Uterus (tissue), 4 donors: ENCODE measurements around the gene E4F1. TPM values are rescaled to one million over a fixed set of nuclear protein-coding genes. Genes with fewer than 3 reads are reported as not detected.

Experiments
- DNase-seq, 2 donors: peaks; one replicate each; pipeline ENCODE4 v3.0.0-alpha.2; 2019 to 2020
- H3K27ac ChIP-seq, 2 donors: fragments of 200-600 bp; sonication (generic); 1 replicate in 1 of 2; 2 replicates in 1 of 2; pipeline ENCODE4 v1.5.1; 2016 to 2018
- H3K27me3 ChIP-seq, 2 donors: fragments of 200-600 bp; sonication (generic); one replicate each; pipeline ENCODE4 v1.5.1; 2018 to 2019; ENCODE audit warnings: control low read depth in 1 of 2
- H3K36me3 ChIP-seq, 2 donors: fragments of 200-600 bp; sonication (generic); one replicate each; pipeline ENCODE4 v1.5.1; 2019; ENCODE audit warnings: control low read depth in 1 of 2
- H3K4me1 ChIP-seq, 2 donors: fragments of 200-600 bp; sonication (generic); one replicate each; pipeline ENCODE4 v1.5.1; 2018 to 2019; ENCODE audit warnings: control low read depth in 1 of 2
- H3K4me3 ChIP-seq, 2 donors: fragments of 200-600 bp; sonication (generic); 1 replicate in 1 of 2; 2 replicates in 1 of 2; pipeline ENCODE4 v1.5.1; 2018 to 2019; ENCODE audit warnings: mild to moderate bottlenecking in 1 of 2
- H3K9me3 ChIP-seq, 2 donors: fragments of 200-600 bp; sonication (generic); one replicate each; pipeline ENCODE4 v1.5.1; 2019; ENCODE audit warnings: control low read depth in 1 of 2
- CTCF ChIP-seq, 4 experiments: fragments of 200-600 bp in 2 of 4; fragments of 450-650 bp in 2 of 4; sonication (generic) in 2 of 4; IDR thresholded peaks; one replicate each; pipeline ENCODE4 v1.5.1; 2016 to 2019; ENCODE audit warnings: antibody characterized with exemption in 4 of 4, mild to moderate bottlenecking in 2 of 4, moderate library complexity in 1 of 4
- POLR2A ChIP-seq, 2 donors: fragments of 450-650 bp; IDR thresholded peaks; one replicate each; pipeline ENCODE4 v1.6.1; 2016; ENCODE audit warnings: antibody characterized with exemption in 2 of 2, mild to moderate bottlenecking in 1 of 2, moderate library complexity in 1 of 2
- intact Hi-C: fragments of 100-400 bp; cut with DNase I; formaldehyde crosslinking; loops from one replicate; pipeline ENCODE4 v1.15.1; 2023; ENCODE audit warnings: low total_unique reads
- total RNA-seq, 4 donors: library from RNA; depleted of rRNA in 3 of 4; stranded (reverse); fragments of >200 nt in 3 of 4; gene quantifications; one replicate each; pipeline versions ENCODE4 v1.1.0 to v1.2.4, GENCODE V29; 2014 to 2023
- donor health status: DM: yes; HTN: yes; CAD: no.

The E4F1 gene
- total RNA-seq, 4 donors from 2014 or later: 8.2 to 41.8 (median 29.9) TPM

DNA sequence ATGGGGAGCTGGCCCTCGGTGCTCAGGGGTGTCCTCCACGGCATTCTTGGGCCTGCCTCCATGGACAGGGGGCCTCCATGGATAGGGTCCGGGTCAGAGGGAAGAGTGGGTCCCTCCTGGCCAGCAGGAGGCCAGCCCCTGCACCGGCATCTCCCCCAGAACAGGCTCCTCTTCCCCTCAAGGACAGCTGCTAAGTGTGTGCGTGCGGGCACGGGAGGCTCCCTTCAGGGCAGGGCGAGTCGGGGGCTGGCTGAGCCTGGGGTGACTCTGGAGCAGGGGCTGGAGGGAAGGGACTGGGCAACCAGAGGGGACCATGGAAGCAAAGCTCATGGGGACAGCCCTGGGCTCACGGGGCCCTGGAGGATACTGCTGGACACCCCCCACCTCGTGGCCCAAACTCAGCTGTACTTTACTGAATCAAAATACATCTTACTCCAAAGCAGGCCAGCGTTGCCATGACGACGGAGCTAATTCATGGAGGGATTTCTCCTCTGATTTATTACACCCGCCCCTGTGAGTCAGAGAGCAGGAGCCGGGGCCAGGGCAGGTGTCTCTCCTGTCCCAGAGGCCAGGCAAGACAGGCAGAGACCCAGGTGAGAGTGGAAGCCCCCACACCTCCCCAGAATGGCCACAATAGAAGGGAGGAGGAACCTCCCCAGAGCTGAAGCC is 29.1 kb upstream of the E4F1 start:
- H3K4me1 ChIP-seq: peaks cover 0 to 11% of the 10 kb centered on the region in 2 donors
- H3K27me3 ChIP-seq: peaks cover 6 to 13% of the 10 kb centered on the region in 2 donors
- H3K9me3 ChIP-seq: no peaks in the 10 kb centered on the region
- H3K4me3 ChIP-seq: no peak overlapping the region
- DNase-seq: peak; percentile 50 to 74
- no peak overlapping the region for H3K27ac ChIP-seq
- H3K36me3 ChIP-seq: no peaks in the 10 kb centered on the region
- intact Hi-C loops: no loop called here
- TF ChIP-seq POLR2A (IDR thresholded peaks at IDR 0.05) (no peak), CTCF (IDR thresholded peaks at IDR 0.05) (no peak)

- H3K4me3 ChIP-seq: no peak overlapping the region
- H3K36me3 ChIP-seq: no peaks in the 10 kb centered on the region
- TF ChIP-seq POLR2A (IDR thresholded peaks at IDR 0.05): no peak
- TF ChIP-seq CTCF (IDR thresholded peaks at IDR 0.05): peak in 3 of 4 experiments; percentile 39 to 61 (median 40)
- H3K9me3 ChIP-seq: no peaks in the 10 kb centered on the region
- DNase-seq: no peak
- peaks cover 6 to 13% of the 10 kb centered on the region in 2 donors for H3K27me3 ChIP-seq
- H3K27ac ChIP-seq: no peak overlapping the region
- H3K4me1 ChIP-seq: peaks cover 0 to 11% of the 10 kb centered on the region in 2 donors
- intact Hi-C loops: no loop called here
These were observed 28.5 kb upstream of the E4F1 start for GRCh38 chr16:2194852-2195321.

DNA sequence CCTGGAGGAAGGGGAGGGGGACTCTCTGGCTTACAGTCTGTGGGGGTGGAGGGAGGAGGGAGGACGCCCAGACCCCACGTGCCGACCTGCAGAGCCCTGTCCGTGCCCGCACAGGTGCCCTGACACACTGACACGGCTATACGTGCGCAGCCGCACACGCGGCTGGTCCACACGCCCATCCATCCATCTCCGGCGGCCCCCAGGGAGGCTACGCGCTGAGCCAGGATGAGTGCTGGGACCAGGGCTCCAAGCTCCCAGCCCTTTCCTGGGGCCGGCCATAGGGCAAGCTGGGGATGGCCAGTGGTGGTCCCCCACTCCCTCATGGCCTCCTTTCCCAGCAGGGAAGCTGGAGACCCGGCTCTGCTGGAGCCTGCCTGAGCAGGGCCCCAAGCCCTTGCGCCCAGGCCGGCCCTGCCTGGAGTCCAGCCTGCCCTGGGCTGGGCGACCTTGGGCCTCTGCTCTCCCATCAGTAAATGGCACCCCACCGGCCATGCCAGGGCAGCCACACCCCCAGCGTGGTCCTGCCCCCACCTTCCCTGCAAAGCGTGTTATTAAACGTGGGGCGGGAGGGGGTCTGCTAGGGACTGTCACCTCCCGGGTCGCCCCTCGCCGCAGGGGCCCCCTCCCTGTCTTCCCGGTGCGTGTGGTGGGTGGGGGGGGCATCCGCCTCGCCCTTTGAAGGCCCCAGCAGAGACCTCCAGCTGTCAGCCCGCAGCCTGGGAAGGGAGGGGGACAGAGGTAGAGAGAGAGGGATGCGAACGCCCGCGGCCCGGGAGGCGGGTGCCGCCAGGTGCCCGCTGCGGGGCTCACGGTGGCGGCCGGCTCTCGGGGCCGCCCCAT is 27.8 kb upstream of the E4F1 start:
- intact Hi-C loops: no loop called here
- Histone ChIP-seq H3K36me3 (no peaks in the 10 kb centered on the region), H3K27me3 (peaks cover 6 to 13% of the 10 kb centered on the region in 2 donors)

DNA sequence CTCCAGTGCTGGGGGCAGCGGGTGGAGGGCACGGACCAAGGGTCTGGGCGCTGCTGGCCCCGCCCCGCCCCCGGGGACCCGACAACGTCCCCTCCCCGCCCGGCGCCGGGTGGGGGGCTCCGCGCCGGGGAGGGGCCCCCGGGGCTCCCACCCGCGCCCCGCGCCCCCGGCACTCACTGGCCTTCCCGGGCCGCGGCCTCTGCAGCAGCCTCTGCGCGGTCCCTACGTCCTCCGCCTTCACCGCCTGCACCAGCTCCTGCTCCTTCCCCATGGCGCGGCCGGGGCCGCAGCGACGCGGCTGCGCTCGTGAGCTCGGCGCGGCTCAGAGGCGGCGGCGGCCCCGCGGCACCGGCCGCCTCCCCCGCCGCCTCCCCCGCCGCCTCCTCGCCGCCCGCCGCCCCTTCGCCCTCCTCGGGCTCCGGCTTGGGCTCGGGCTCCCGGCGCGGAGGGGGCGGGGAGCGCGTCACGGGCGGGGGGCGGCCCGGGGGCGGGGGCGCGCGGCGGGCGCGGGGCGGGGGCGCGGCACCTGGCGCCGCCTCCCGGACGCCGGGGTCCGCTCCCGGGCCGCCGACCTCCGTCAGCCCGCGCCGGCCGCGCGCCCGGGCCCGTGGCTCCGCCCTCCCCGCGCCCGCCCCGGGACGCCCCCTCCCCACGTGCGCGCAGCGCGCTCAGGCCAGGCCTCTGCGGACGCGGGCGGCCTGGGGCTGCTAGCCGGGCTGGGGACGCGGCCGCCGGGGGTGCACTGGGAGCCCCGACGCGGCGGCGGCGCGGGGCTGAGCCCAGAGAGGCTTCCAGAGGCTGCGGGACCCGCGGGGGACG is 27.0 kb upstream of the E4F1 start, which contains the start of gene CASKIN1:
CASKIN1 (minus strand) TSS at position 444 of the 819 bp plus-strand sequence; CDS start at position 271, 173 bp downstream.
- TF ChIP-seq CTCF (IDR thresholded peaks at IDR 0.05) (no peak), POLR2A (IDR thresholded peaks at IDR 0.05) (no peak)
- Histone ChIP-seq H3K36me3 (no peaks in the 10 kb centered on the region), H3K27ac (no peak within 1 kb of the TSS), H3K9me3 (no peaks in the 10 kb centered on the region), H3K4me1 (peaks cover 0 to 11% of the 10 kb centered on the region in 2 donors), H3K27me3 (peaks cover 6 to 13% of the 10 kb centered on the region in 2 donors), H3K4me3 (peak within 1 kb of the TSS in 1 of 2 donors; percentile 15)
- intact Hi-C loops: no loop called here
- no peak for DNase-seq

More for the DNA sequence above, 27.8 kb upstream of the E4F1 start:
- DNase-seq: no peak
- Histone ChIP-seq H3K9me3 (no peaks in the 10 kb centered on the region), H3K4me3 (peak overlapping the region in 1 of 2 donors; percentile 15), H3K27ac (no peak overlapping the region), H3K4me1 (peaks cover 0 to 11% of the 10 kb centered on the region in 2 donors)
- TF ChIP-seq POLR2A (IDR thresholded peaks at IDR 0.05) (no peak), CTCF (IDR thresholded peaks at IDR 0.05) (no peak)
